GM12801 (cell line): Measurements from ENCODE around the gene SREK1IP1.

Experiments used
- TF ChIP-seq, protein P1 (sequence below): IDR thresholded peaks from one replicate; pipeline ENCODE4 v1.5.1; 2011; ENCODE audit warnings: control low read depth; ENCODE audit not compliant: insufficient read length; ENCODE audit errors: extremely low read depth

SREK1IP1 gene

DNA sequence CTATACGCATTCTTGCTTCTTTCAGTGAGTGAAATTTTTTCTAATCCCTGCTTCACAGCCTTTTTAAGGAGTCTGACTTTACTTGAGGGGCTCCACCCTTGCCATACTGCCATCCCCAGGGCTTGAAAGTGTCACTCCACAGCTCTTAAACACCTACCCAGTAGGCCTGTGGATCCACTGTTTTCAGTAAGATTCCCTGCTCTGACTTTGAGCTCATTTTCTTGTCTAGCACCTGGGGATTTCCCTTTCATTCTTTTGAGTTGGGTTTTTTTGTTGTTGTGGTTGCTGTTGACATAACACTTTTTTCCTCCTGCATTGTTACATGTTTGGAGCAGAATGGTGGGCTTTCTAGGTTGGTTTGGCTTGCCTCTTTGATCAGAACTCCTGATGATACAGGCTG lies 23.6 kb downstream of the SREK1IP1 start:
- TF ChIP-seq, protein P1, sequence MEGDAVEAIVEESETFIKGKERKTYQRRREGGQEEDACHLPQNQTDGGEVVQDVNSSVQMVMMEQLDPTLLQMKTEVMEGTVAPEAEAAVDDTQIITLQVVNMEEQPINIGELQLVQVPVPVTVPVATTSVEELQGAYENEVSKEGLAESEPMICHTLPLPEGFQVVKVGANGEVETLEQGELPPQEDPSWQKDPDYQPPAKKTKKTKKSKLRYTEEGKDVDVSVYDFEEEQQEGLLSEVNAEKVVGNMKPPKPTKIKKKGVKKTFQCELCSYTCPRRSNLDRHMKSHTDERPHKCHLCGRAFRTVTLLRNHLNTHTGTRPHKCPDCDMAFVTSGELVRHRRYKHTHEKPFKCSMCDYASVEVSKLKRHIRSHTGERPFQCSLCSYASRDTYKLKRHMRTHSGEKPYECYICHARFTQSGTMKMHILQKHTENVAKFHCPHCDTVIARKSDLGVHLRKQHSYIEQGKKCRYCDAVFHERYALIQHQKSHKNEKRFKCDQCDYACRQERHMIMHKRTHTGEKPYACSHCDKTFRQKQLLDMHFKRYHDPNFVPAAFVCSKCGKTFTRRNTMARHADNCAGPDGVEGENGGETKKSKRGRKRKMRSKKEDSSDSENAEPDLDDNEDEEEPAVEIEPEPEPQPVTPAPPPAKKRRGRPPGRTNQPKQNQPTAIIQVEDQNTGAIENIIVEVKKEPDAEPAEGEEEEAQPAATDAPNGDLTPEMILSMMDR = no peak

DNA sequence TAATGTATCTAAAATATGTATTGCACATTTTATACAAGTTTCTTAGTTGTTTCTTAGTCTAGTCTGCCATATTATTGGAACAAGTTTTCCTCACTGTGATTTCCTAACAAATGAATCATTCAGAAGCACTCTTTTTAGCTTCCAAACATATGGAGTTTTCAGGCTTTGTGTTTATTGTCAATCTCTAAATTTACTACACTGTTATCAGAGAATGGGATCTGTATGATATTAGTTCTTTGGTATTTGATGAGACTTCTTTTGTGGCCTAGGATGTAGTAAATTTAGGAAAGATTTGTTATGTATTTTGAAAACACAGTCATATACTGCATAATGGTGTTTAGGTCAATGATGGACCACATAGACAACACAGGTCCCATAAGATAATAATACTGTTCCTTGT lies 25.7 kb downstream of the SREK1IP1 start:
- TF ChIP-seq, protein P1 = no peak

DNA sequence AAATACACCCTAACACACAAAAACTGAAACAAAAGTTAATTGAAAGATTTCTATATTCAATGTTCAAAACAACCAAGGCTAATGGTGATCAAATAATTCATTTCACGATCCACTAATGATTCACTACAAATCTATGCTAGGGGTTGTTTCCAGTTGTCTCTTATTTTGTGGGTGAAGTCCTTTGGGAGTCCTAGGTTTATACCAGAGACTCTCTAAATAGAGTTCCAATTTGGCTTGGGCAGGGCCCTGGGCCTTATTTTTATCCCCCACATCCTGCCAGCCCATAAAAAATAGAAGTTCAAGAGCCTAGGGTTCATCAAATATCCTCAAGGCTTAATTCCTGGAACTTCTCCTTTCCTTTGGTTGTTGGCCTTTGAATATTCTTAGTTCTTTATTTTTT lies 26.1 kb downstream of the SREK1IP1 start:
- TF ChIP-seq, protein P1 = no peak

DNA sequence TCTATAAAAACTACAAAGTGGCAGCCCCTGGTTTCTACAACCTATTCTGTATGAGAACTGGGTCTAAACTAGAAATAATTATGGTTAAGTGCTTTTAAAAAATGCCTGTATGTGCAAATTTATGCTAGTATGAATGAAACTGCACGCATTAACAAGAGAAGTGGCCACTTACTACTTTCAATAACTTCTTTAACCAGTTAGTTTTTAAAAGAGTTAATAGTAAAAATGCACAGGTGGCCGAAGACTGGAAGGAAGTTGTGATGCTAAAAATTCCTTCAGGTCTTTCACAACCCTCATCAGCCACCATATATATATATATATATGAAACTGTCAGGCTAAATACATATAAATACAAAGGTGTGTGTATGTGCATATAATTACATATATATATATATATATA lies 41.3 kb downstream of the SREK1IP1 start:
- TF ChIP-seq, protein P1 = no peak

DNA sequence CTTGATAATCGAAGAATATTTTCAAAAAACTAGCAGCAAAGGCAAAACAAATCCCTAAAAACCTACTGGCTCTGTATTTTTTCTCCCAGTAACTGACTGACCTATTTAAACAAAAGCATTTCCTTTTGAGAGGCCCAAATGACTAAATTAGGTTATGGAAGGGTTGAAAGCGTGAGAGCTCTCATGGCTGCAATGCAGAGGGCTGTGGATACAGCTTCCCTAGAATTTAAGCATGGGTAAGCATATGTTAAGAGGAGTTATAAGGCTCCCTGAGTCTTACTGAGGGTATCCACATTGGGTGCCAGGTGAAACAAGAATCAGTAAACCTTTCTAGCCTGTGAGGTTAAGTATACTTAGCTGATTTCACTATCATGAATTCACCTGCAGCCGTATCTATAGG lies 45.9 kb downstream of the SREK1IP1 start:
- TF ChIP-seq, protein P1 = no peak

DNA sequence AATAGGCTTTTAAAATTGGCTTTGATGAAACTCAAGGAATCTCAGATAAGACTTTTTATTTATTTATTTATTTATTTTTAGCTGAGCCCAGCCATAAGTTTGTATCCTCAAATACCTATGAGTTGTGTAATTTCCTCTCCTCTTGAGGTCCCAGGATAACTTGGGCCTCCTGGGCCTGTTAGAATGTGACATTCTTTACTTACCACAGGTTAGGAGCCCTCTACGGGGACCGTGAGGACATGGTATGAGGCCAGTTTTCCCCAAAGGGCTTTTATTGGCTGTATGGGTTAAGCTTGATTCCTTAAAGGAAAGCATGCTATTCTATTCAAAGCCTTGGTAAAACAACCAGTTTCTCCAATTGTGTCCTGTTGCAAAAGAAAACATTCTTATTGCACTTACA lies 61.3 kb downstream of the SREK1IP1 start:
- TF ChIP-seq, protein P1 = no peak

DNA sequence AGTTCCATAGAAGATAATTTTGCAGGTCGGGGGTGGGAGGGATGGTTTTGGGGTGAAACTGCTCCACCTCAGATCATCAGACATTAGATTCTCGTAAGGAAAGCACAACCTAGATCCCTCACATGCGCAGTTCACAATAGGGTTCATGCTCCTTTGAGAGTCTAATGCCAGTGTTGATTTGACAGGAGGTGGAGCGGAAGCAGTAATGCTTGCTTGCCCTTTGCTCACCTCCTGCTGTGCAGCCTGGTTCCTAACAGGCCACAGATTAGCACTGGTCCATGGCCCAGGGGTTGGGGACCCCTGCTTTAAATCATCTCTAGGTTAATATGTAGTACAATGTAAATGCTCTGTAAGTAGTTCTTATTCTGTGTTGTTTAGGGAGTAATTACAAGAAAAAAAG lies 67.7 kb downstream of the SREK1IP1 start:
- TF ChIP-seq, protein P1 = no peak

DNA sequence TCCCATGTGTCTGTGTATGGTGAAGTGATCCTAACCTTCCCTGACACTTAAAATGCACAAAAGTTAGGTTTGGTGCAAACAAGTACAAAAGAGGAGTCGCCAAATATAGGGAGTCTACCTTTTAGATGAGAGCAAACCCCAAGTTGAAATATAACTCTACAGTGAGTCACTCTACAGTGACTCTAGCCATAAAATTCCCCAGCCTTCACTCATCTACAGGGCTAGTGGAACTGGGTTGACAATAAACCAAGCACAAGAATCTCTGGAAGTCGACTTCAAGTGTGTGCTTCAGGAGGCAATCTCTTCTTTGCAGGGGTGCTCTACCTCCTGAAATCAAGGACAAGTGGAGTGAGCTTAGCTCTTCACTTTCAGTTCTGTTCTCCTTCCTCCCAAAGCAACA lies 74.9 kb downstream of the SREK1IP1 start:
- TF ChIP-seq, protein P1 = no peak
